ENCODE measurements around the gene ADAMTS8. TPM values are rescaled to one million over a fixed set of nuclear protein-coding genes. Genes with fewer than 3 reads are reported as not detected.
A peak's percentile ranks its signal among the peaks of the same experiment; 100 is the strongest.

Gene ADAMTS8
- total RNA-seq, 1 experiment from 2014 or later: 0.15 TPM

GRCh38 chr11:130403967-130404366 is 24.4 kb downstream of the ADAMTS8 start:
- no peak for TF ChIP-seq REST (IDR thresholded peaks at IDR 0.05; ENCODE audit: insufficient read depth in 1 of 2, low read depth in 2 of 2, low read length in 1 of 2)
- TF ChIP-seq POLR2AphosphoS5 (IDR thresholded peaks at IDR 0.05; ENCODE audit: low read depth, low read length): no peak
- TF ChIP-seq TCF7L2 (IDR thresholded peaks at IDR 0.05; ENCODE audit: low read depth, low read length): no peak
- TF ChIP-seq CTCF (IDR thresholded peaks at IDR 0.05): no peak
- no peak for TF ChIP-seq SIN3A (IDR thresholded peaks at IDR 0.05; ENCODE audit: borderline replicate concordance, insufficient read depth, low read depth, low read length)
- H3K27ac ChIP-seq (ENCODE audit: low read length): no peak overlapping the region
- DNase-seq (ENCODE audit: low read depth, low spot score) (no peak), ATAC-seq (no peak)
- CTCF ChIA-PET: no interaction called here
- H3K9me3 ChIP-seq (ENCODE audit: control insufficient read depth, insufficient read depth, low read depth, low read length): no peaks in the 10 kb centered on the region
- no TSS peak for BruUV-seq (replicated peaks)
- 0 out of 2 replicates have a peak, but pooled peaks cover 2% of the 10 kb centered on the region for H3K27me3 ChIP-seq (ENCODE audit: control insufficient read depth, insufficient read depth, low read length)
- no peak overlapping the region for H3K4me3 ChIP-seq (ENCODE audit: low read depth in 2 of 2, low read length in 2 of 2)
- POLR2A ChIA-PET: interaction anchor here (0.7 kb wide), 1 partner anchor 202 kb away, joined by 5 read pairs; no protein-coding TSS in a partner anchor
- H3K36me3 ChIP-seq (ENCODE audit: control insufficient read depth, insufficient read depth, low read length): no peaks in the 10 kb centered on the region
- intact Hi-C loops (cut with micrococcal nuclease; ENCODE audit: unreplicated experiment) (no loop called here), in situ Hi-C loops (cut with HindIII; ENCODE audit: low pct_unique_long_range_greater_than_20kb, low sequenced_read_pairs) (no loop called here)
- peaks cover 8% of the 10 kb centered on the region; the same call in 1 of the 2 replicates for H3K4me1 ChIP-seq (ENCODE audit: control insufficient read depth, insufficient read depth, low read length)

- in situ Hi-C loops (cut with HindIII; ENCODE audit: low pct_unique_long_range_greater_than_20kb, low sequenced_read_pairs): no loop called here
- POLR2A ChIA-PET: no interaction called here
Measured at GRCh38 chr11:130403271-130403804, 25.1 kb downstream of the ADAMTS8 start.

GRCh38 chr11:130402570-130402969 is 25.8 kb downstream of the ADAMTS8 start:
- in situ Hi-C loops (cut with HindIII; ENCODE audit: low pct_unique_long_range_greater_than_20kb, low sequenced_read_pairs) (no loop called here), intact Hi-C loops (cut with micrococcal nuclease; ENCODE audit: unreplicated experiment) (no loop called here)
- no TSS peak for BruUV-seq (replicated peaks)
- no peak for TF ChIP-seq CTCF (IDR thresholded peaks at IDR 0.05)
- no peak for TF ChIP-seq SIN3A (IDR thresholded peaks at IDR 0.05; ENCODE audit: borderline replicate concordance, insufficient read depth, low read depth, low read length)
- no peak for TF ChIP-seq REST (IDR thresholded peaks at IDR 0.05; ENCODE audit: insufficient read depth in 1 of 2, low read depth in 2 of 2, low read length in 1 of 2)
- no peak for TF ChIP-seq POLR2AphosphoS5 (IDR thresholded peaks at IDR 0.05; ENCODE audit: low read depth, low read length)
- no peak for TF ChIP-seq TCF7L2 (IDR thresholded peaks at IDR 0.05; ENCODE audit: low read depth, low read length)
- CTCF ChIA-PET: no interaction called here
- no peaks in the 10 kb centered on the region for H3K9me3 ChIP-seq (ENCODE audit: control insufficient read depth, insufficient read depth, low read depth, low read length)
- DNase-seq (ENCODE audit: low read depth, low spot score) (no peak), ATAC-seq (no peak)
- no peak overlapping the region for H3K27ac ChIP-seq (ENCODE audit: low read length)
- H3K36me3 ChIP-seq (ENCODE audit: control insufficient read depth, insufficient read depth, low read length): no peaks in the 10 kb centered on the region
- H3K4me1 ChIP-seq (ENCODE audit: control insufficient read depth, insufficient read depth, low read length): peaks cover 2% of the 10 kb centered on the region; the same call in 1 of the 2 replicates
- no peak overlapping the region for H3K4me3 ChIP-seq (ENCODE audit: low read depth in 2 of 2, low read length in 2 of 2)
- POLR2A ChIA-PET: no interaction called here
- 0 out of 2 replicates have a peak, but pooled peaks cover 5% of the 10 kb centered on the region for H3K27me3 ChIP-seq (ENCODE audit: control insufficient read depth, insufficient read depth, low read length)

More at GRCh38 chr11:130403271-130403804, 25.1 kb downstream of the ADAMTS8 start:
- TF ChIP-seq TCF7L2 (IDR thresholded peaks at IDR 0.05; ENCODE audit: low read depth, low read length) (no peak), SIN3A (IDR thresholded peaks at IDR 0.05; ENCODE audit: borderline replicate concordance, insufficient read depth, low read depth, low read length) (no peak), POLR2AphosphoS5 (IDR thresholded peaks at IDR 0.05; ENCODE audit: low read depth, low read length) (no peak)
- peak; percentile 25 for DNase-seq (ENCODE audit: low read depth, low spot score)
- BruUV-seq (replicated peaks): no TSS peak
- Histone ChIP-seq H3K36me3 (ENCODE audit: control insufficient read depth, insufficient read depth, low read length) (no peaks in the 10 kb centered on the region), H3K27me3 (ENCODE audit: control insufficient read depth, insufficient read depth, low read length) (0 out of 2 replicates have a peak, but pooled peaks cover 5% of the 10 kb centered on the region), H3K4me3 (ENCODE audit: low read depth in 2 of 2, low read length in 2 of 2) (no peak overlapping the region), H3K9me3 (ENCODE audit: control insufficient read depth, insufficient read depth, low read depth, low read length) (no peaks in the 10 kb centered on the region), H3K4me1 (ENCODE audit: control insufficient read depth, insufficient read depth, low read length) (peaks cover 8% of the 10 kb centered on the region; the same call in 1 of the 2 replicates), H3K27ac (ENCODE audit: low read length) (no peak overlapping the region)
- intact Hi-C loops (cut with micrococcal nuclease; ENCODE audit: unreplicated experiment): no loop called here
- ATAC-seq: peak; percentile 69
- CTCF ChIA-PET: no interaction called here
